ENCODE measurements around the gene SLC22A23. TPM values are rescaled to one million over a fixed set of nuclear protein-coding genes. Genes with fewer than 3 reads are reported as not detected.
"Not testable (repeated sequence)": the region's sequence is repeated elsewhere in the genome, so short reads cannot be mapped to it uniquely, and the experiment has no call there.

The SLC22A23 gene
- total RNA-seq, 1 donor from 2014 or later = 3.6 TPM

DNA sequence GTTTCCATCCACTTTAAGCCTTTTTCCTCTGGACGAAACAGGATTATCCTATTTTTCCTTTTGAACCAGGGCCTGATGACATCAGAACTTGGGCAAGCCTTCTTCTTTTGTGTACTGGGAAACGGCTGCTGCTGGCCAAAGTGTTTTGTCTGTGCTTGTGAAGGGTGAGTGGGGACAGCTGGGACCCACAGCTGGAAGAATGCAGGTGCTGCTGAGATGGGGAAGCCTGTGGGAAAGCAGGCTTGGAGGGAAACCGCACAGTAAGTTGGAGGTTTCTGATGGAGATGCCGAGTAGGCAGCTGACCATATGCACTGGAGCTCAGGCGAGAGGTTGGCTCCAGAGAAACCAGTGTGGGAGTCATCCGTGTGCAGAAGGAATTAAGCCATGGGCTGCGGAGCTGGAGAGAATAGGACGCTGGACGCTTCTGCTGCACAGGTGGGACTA is 206.6 kb downstream of the SLC22A23 start:
- H3K4me3 ChIP-seq (ENCODE audit: low read depth, low read length) = no peak overlapping the region
- no peak for DNase-seq (ENCODE audit: low read depth)
- no peaks in the 10 kb centered on the region for H3K27me3 ChIP-seq (ENCODE audit: control insufficient read depth, insufficient read depth, low read length)
- TF ChIP-seq, protein P1, sequence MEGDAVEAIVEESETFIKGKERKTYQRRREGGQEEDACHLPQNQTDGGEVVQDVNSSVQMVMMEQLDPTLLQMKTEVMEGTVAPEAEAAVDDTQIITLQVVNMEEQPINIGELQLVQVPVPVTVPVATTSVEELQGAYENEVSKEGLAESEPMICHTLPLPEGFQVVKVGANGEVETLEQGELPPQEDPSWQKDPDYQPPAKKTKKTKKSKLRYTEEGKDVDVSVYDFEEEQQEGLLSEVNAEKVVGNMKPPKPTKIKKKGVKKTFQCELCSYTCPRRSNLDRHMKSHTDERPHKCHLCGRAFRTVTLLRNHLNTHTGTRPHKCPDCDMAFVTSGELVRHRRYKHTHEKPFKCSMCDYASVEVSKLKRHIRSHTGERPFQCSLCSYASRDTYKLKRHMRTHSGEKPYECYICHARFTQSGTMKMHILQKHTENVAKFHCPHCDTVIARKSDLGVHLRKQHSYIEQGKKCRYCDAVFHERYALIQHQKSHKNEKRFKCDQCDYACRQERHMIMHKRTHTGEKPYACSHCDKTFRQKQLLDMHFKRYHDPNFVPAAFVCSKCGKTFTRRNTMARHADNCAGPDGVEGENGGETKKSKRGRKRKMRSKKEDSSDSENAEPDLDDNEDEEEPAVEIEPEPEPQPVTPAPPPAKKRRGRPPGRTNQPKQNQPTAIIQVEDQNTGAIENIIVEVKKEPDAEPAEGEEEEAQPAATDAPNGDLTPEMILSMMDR (IDR thresholded peaks at IDR 0.05; ENCODE audit: insufficient read depth, low read length, poor library complexity, severe bottlenecking) = no peak
- H3K36me3 ChIP-seq (ENCODE audit: control insufficient read depth, insufficient read depth, low read length) = no peaks in the 10 kb centered on the region

GRCh38 chr6:3249821-3250220 is 207.0 kb downstream of the SLC22A23 start:
- H3K4me3 ChIP-seq (ENCODE audit: low read depth, low read length) = no peak overlapping the region
- TF ChIP-seq, protein P1 (IDR thresholded peaks at IDR 0.05; ENCODE audit: insufficient read depth, low read length, poor library complexity, severe bottlenecking) = no peak
- H3K36me3 ChIP-seq (ENCODE audit: control insufficient read depth, insufficient read depth, low read length) = no peaks in the 10 kb centered on the region
- DNase-seq (ENCODE audit: low read depth) = no peak
- H3K27me3 ChIP-seq (ENCODE audit: control insufficient read depth, insufficient read depth, low read length) = no peaks in the 10 kb centered on the region

DNA sequence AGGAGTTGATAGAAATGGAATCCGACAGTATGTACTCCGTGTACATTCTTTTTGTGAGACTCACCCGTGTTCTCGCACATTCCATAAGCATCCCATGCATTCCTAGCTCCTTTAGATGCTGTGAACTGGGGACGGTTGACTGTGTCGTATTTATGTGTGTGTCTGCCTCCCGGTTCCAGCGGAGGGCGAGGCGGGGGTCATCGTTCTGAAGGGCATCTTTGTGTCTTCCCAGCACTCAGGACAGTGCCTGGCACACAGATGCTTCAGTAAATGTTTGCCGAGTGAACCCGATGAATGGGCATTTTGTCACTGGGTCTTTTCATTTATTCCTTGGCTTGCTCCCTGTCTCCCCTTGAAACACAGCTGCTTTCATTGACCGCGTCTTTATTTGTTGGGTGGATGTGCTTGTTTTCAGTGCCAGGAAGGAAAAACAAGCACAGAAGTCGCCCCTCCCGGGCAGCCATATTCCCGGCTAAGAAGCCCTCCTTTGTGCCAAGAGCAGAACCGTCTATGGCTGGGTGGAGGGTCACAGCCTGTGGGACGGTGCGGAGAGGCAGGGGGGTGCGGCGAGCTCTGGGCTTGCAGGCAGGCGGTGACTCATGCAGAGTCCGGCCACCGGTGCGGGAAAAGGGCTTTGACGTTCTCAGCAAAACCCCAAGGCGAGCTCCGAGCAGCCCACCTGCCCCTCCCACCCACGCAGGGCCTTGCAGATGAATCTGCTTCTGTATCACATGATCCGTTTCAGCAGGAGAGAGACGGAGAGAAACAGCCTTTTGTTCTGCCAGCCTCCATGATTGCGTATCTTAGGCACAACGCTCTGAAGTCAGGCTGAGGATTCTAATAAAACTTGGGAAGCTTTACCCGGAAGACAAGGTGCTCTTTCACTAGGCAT is 209.3 kb downstream of the SLC22A23 start:
- Histone ChIP-seq H3K4me3 (ENCODE audit: low read depth, low read length) (peak overlapping the region; percentile 18), H3K36me3 (ENCODE audit: control insufficient read depth, insufficient read depth, low read length) (no peaks in the 10 kb centered on the region), H3K27me3 (ENCODE audit: control insufficient read depth, insufficient read depth, low read length) (no peaks in the 10 kb centered on the region)
- TF ChIP-seq, protein P1 (IDR thresholded peaks at IDR 0.05; ENCODE audit: insufficient read depth, low read length, poor library complexity, severe bottlenecking) = no peak
- DNase-seq (ENCODE audit: low read depth) = peak; percentile 76

- Histone ChIP-seq H3K36me3 (ENCODE audit: control insufficient read depth, insufficient read depth, low read length) (no peaks in the 10 kb centered on the region), H3K4me3 (ENCODE audit: low read depth, low read length) (no peak overlapping the region), H3K27me3 (ENCODE audit: control insufficient read depth, insufficient read depth, low read length) (no peaks in the 10 kb centered on the region)
- DNase-seq (ENCODE audit: low read depth) = no peak
- TF ChIP-seq, protein P1 (IDR thresholded peaks at IDR 0.05; ENCODE audit: insufficient read depth, low read length, poor library complexity, severe bottlenecking) = no peak
Observed at GRCh38 chr6:3245216-3245615, 211.6 kb downstream of the SLC22A23 start.

- not testable (repeated sequence) for H3K4me3 ChIP-seq (ENCODE audit: low read depth, low read length); H3K27me3 ChIP-seq (ENCODE audit: control insufficient read depth, insufficient read depth, low read length); H3K36me3 ChIP-seq (ENCODE audit: control insufficient read depth, insufficient read depth, low read length); DNase-seq (ENCODE audit: low read depth)
Observed at GRCh38 chr6:3244832-3245161, 212.1 kb downstream of the SLC22A23 start.

DNA sequence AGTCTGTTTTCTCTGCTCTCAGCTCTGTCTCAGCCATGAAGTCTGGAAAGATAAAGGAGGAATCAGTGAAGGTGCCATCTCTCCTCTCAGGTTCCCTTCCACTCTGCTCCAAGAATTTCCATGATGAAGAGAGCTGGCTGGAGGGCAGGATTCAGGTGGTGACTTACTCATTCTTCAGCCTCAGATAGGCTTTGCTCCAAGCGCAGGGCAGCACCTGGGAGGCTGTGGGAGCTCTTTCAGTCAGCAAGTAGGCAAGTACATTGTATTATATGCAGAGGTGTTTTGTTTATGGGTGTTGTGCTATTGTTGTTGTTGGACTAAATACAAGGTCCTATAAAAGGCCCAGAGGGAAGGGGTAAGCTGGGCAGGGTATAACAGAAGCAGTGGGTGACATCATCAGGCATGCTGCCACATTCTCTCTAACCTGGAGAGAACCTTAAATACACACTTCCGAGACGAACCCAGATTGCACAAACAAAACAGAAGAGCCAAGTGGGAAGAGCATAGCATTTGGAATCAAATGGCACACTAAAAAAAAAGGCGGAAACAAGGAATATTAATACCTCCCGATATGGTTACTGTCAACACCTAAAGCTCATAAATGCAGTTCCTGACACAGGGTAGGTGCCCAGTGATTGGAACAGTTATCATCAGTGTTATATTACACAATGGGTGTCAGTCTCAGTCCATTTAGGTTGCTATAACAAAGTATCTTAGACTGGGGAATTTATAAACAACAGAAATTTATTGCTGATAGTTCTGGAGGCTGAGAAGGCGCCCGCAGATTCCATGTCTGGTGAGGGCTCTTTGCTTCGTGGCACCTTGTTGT is 212.6 kb downstream of the SLC22A23 start:
- H3K4me3 ChIP-seq (ENCODE audit: low read depth, low read length) = no peak overlapping the region
- TF ChIP-seq, protein P1 (IDR thresholded peaks at IDR 0.05; ENCODE audit: insufficient read depth, low read length, poor library complexity, severe bottlenecking) = no peak
- peaks cover 4% of the 10 kb centered on the region for H3K27me3 ChIP-seq (ENCODE audit: control insufficient read depth, insufficient read depth, low read length)
- DNase-seq (ENCODE audit: low read depth) = no peak
- no peaks in the 10 kb centered on the region for H3K36me3 ChIP-seq (ENCODE audit: control insufficient read depth, insufficient read depth, low read length)
